RPMI8226 (cell line): ENCODE results near the gene THRAP3.

ENCODE experiments used
- DNase-seq: peaks from one replicate; pipeline ENCODE4 v3.0.0-alpha.2; 2015

THRAP3 gene

GRCh38 chr1:36354486-36354885 is 130.2 kb downstream of the THRAP3 start:
- DNase-seq: no peak
